ENCODE measurements around the gene C16orf54.
"Not testable (repeated sequence)": the region's sequence is repeated elsewhere in the genome, so short reads cannot be mapped to it uniquely, and the experiment has no call there.

Gene C16orf54

GRCh38 chr16:29744541-29745101 lies 1.2 kb downstream of the C16orf54 start:
- DNase-seq (ENCODE audit: low read depth, low spot score), result no peak
- H3K4me3 ChIP-seq (ENCODE audit: low read length), result peak overlapping the region; percentile 86

- DNase-seq (ENCODE audit: low read depth, low spot score), result no peak
- H3K4me3 ChIP-seq (ENCODE audit: low read length), result no peak overlapping the region
Measured at GRCh38 chr16:29743827-29744531, 1.8 kb downstream of the C16orf54 start.

DNA sequence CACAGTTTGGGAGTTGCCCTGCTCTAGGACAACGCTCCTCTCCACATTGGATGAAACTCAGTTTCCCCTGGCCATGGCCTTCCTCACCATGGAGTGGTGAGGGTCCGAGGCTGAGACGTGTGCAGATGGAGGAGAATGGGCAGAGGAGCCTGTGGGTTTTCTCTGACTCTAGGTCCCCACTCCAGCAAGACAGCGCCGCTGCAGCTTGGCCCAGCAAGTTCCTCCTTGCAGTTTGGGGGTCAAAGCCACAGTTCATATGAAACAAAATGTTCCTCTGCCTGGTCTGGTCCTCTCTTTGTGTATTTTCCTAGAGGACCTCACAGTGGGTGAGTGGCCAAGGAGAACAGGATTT lies 2.3 kb downstream of the C16orf54 start:
- no peak for DNase-seq (ENCODE audit: low read depth, low spot score)
- no peak overlapping the region for H3K4me3 ChIP-seq (ENCODE audit: low read length)

- H3K4me3 ChIP-seq (ENCODE audit: low read length), result no peak overlapping the region
- DNase-seq (ENCODE audit: low read depth, low spot score), result no peak
Measured at GRCh38 chr16:29742683-29743275, 3.0 kb downstream of the C16orf54 start.

- H3K4me3 ChIP-seq (ENCODE audit: low read length); DNase-seq (ENCODE audit: low read depth, low spot score): not testable (repeated sequence)
Measured at GRCh38 chr16:29740630-29741015, 5.2 kb downstream of the C16orf54 start.

DNA sequence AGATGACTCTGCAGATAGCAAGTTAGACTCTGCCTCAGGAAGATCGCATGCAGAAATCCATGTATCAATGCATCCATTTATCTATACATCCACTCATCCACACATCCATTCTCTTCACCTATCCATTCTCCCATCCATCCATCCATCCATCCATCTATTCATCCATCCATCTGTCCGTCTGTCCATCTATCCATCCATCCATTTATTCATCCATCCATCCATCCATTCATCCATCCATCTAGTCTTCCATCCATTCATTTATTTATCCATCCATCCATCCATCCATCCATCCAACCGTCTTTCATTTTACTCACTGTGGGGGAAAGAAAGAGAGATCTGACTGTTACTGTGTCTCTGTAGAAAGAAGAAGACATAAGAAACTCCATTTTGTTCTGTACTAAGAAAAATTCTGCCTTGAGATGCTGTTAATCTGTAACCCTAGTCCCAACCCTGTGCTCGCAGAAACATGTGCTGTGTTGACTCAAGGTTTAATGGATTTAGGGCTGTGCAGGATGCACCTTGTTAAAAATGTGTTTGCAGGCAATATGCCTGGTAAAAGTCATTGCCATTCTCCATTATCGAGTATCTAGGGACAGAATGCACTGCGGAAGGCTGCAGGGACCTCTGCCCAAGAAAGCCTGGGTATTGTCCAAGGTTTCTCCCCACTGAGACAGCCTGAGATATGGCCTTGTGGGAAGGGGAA lies 5.7 kb downstream of the C16orf54 start:
- not testable (repeated sequence) for DNase-seq (ENCODE audit: low read depth, low spot score); H3K4me3 ChIP-seq (ENCODE audit: low read length)

DNA sequence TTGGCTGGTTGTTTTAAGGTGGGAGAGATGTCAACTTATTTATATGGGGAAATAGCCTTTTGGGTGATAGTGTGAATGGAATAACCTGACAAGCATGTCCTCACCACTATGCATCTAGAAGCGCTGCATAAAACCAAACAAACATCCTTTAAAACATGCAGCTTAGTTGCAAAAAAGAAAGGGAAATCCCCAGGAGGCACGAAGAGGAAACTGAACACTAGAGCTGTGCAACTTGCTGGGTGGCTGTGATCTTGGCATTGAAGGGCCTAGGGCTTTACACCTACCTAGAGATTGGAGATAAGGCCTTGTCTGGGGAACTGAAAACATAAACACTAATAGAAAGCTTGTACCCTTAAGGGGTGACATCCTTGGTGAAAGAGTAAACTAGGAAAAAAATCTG lies 7.3 kb downstream of the C16orf54 start:
- peak; percentile 46 for DNase-seq (ENCODE audit: low read depth, low spot score)

DNA sequence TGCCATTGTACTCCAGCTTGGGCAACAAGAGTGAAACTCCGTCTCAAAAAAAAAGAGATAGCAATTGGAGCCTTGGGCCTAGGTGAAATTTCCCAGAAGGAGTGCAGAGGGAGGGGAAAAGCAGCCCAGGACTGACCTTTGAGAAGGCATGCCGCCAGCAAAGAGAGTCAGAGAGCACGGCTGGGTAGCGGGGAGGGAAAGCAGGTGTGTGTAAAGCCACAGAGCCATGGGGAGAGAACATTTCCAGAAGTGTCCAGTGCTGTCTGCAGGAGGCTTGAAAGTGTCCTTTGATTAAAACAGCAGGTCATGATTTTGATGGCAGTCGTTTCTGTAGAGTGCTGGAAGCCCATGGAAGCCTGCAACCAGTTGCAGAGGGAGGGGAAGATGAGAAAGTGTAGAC lies 8.1 kb downstream of the C16orf54 start:
- no peak for DNase-seq (ENCODE audit: low read depth, low spot score)
- no peak overlapping the region for H3K4me3 ChIP-seq (ENCODE audit: low read length)

More for the DNA sequence above, 7.3 kb downstream of the C16orf54 start:
- no peak overlapping the region for H3K4me3 ChIP-seq (ENCODE audit: low read length)

GRCh38 chr16:29736764-29737163 lies 9.0 kb downstream of the C16orf54 start:
- DNase-seq (ENCODE audit: low read depth, low spot score), result no peak
- no peak overlapping the region for H3K4me3 ChIP-seq (ENCODE audit: low read length)

- no peak overlapping the region for H3K4me3 ChIP-seq (ENCODE audit: low read length)
- no peak for DNase-seq (ENCODE audit: low read depth, low spot score)
Measured at GRCh38 chr16:29736112-29736511, 9.7 kb downstream of the C16orf54 start.

DNA sequence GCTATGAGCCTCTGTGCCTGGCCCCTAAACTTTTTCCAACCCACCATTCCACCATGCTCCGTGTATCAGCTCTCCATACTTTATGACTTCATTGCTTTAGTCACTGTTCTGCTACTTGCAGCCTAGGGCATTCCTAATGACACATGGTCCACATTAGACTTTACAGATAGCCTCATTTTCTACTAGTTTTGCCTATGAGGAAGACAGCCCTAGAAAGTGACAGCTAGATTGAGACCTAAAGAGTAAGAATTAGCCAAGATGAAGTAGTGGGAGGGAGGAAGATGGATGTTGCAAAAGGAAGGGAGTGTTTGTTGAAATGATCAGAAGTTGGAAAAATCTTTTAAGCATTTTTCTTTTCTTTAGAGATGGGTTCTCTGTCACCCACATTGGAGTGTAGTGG lies 11.0 kb downstream of the C16orf54 start:
- no peak overlapping the region for H3K4me3 ChIP-seq (ENCODE audit: low read length)
- DNase-seq (ENCODE audit: low read depth, low spot score), result no peak

GRCh38 chr16:29731768-29732601 lies 13.8 kb downstream of the C16orf54 start:
- DNase-seq (ENCODE audit: low read depth, low spot score); H3K4me3 ChIP-seq (ENCODE audit: low read length): not testable (repeated sequence)

- H3K4me3 ChIP-seq (ENCODE audit: low read length), result no peak overlapping the region
Measured at GRCh38 chr16:29730649-29731048, 15.1 kb downstream of the C16orf54 start.

DNA sequence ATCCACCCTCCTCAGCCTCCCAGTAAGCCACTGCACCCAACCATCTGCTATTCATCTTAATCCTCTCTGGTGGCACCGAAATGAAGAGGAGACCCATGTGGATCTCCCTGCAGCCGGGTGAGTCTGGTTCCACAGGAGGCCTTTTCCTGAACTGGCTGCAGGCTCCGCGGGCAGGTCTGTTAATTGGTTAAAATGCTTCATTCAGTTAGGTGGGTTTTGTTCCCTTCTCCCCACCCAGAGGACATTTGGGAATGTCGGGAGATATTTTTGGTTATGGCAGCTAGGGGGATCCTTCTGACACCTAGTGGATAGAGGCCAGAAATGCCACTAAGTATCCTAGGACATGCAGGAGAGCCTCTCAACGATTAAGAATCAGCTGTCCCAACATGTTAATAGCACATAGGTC lies 16.7 kb downstream of the C16orf54 start:
- DNase-seq (ENCODE audit: low read depth, low spot score), result peak; percentile 31
- no peak overlapping the region for H3K4me3 ChIP-seq (ENCODE audit: low read length)

More at GRCh38 chr16:29730649-29731048, 15.1 kb downstream of the C16orf54 start:
- DNase-seq (ENCODE audit: low read depth, low spot score), result no peak

GRCh38 chr16:29727452-29727851 lies 18.3 kb downstream of the C16orf54 start:
- DNase-seq (ENCODE audit: low read depth, low spot score), result no peak
- no peak overlapping the region for H3K4me3 ChIP-seq (ENCODE audit: low read length)

DNA sequence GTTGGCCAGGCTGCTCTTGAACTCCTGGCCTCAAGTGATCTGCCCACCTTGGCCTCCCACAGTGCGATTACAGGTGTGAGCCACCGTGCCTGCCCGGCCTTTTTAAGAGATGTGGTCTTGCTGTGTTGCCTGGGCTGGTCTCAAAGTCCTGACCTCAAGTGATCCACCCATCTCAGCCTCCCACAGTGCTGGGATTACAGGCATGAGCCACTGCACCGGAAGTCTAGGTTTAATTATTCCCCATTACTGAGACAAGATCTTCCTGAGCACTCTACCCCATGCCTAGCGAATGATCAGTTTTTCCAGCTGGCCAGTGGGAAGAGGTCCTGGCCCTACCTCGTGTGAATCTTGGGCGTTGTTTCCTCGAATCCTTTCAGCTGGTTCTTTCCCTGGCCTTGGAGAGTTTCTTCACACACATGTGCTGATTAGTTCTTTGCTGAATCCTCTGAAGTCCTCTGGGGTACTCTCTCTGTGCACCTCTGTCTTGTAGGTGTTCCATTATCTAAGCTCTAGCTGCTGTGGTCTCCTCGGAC lies 18.9 kb downstream of the C16orf54 start:
- DNase-seq (ENCODE audit: low read depth, low spot score), result no peak
- H3K4me3 ChIP-seq (ENCODE audit: low read length), result no peak overlapping the region

GRCh38 chr16:29721167-29721879 lies 24.5 kb downstream of the C16orf54 start:
- DNase-seq (ENCODE audit: low read depth, low spot score), result peak; percentile 67
- peak overlapping the region; percentile 16; the same call in 1 of the 2 replicates for H3K4me3 ChIP-seq (ENCODE audit: low read length)

GRCh38 chr16:29720703-29721102 lies 25.1 kb downstream of the C16orf54 start:
- DNase-seq (ENCODE audit: low read depth, low spot score), result no peak
- H3K4me3 ChIP-seq (ENCODE audit: low read length), result no peak overlapping the region

All from Jurkat, Clone E6-1 (cell line).